ENCODE measurements around the gene NANS.

DNA sequence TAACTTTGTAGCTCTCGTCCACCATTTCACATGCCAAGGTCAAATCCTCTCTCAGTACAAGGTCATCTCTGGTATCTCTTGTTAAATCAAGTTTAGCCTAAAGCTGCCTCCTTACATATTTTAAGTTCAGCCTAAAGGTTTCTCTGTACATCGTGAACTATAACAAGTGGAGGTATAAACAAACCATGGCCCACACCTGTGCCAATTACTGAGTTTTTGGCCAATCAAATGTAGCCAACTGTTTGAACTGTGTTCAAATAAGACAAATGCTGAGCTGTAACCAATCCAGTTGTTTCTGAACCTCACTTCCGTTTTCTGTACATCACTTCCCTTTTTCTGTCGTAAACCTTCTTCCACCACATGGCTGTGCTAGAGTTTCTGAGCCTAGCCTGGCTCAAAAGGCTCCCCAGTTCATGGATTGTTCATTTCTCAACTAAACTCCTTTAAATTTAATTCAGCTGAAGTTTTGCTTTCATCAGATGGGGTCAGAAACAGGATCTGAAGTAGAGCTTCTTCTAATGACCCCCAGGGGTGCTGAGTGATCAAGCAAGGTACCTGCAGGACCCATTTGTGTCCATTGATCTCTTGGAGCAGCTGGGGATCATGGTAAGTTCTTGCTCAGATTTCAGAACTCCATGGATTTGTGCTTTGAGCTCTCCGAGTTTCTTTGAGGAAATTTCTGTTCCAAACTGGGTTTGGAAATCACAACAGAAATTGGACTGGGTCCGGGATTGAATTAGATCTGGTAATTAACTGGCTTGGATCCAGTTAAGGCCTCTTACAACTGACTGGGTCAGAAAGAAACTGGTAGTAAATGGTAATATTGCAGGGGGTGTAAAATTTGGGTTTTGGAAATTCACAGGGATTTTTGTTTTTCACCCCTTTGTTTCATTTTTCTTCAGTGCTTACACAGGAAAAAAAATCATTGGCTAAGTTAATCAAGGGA is 11.0 kb upstream of the NANS start:
- TF ChIP-seq, protein P1, sequence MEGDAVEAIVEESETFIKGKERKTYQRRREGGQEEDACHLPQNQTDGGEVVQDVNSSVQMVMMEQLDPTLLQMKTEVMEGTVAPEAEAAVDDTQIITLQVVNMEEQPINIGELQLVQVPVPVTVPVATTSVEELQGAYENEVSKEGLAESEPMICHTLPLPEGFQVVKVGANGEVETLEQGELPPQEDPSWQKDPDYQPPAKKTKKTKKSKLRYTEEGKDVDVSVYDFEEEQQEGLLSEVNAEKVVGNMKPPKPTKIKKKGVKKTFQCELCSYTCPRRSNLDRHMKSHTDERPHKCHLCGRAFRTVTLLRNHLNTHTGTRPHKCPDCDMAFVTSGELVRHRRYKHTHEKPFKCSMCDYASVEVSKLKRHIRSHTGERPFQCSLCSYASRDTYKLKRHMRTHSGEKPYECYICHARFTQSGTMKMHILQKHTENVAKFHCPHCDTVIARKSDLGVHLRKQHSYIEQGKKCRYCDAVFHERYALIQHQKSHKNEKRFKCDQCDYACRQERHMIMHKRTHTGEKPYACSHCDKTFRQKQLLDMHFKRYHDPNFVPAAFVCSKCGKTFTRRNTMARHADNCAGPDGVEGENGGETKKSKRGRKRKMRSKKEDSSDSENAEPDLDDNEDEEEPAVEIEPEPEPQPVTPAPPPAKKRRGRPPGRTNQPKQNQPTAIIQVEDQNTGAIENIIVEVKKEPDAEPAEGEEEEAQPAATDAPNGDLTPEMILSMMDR (IDR thresholded peaks at IDR 0.05; ENCODE audit: insufficient read depth, low read depth, low read length) = no peak
- no peak for TF ChIP-seq EZH2 (IDR thresholded peaks at IDR 0.05; ENCODE audit: insufficient read depth, low read length)
